ENCODE results near the gene MILR1.
"Not testable (repeated sequence)": the region's sequence is repeated elsewhere in the genome, so short reads cannot be mapped to it uniquely, and the experiment has no call there.

MILR1 gene

DNA sequence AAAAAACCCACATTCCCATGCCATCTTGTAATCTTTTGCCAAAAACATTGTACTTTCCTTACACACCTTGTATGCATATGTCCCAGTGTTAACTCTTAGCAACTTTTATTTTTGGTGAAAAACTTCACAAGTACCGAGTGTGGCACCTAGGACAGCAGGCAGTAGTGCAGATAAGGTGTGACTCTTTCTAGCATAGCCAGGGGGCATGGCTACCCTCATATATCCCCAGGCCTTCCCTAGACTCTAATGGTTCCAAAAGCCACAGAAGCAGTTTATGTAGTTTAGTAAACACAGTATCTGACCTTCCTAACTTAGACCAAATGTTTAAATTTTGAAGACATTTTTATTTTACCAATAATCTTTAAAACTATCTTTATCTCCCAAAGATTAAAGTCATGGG is 20.5 kb upstream of the MILR1 start:
- DNase-seq, result no peak

DNA sequence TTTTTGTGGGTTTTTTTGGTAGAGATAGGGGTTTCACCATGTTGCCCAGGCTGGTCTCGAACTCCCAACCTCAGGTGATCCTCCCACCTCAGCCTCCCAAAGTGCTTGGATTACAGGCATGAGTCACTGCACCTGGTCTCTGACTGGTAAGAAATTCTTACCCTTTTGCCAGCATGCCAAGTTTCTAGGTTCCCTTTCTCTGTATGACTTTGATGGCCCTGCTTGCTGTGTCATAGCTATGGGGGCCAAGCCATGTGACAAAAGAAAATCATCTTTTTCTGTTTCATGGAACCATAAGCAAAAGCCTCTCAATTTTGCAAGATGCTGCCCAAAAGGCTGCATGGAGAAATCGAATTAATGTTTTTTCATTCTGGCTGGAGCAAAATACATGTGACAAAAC is 18.9 kb upstream of the MILR1 start:
- DNase-seq, result not testable (repeated sequence)

DNA sequence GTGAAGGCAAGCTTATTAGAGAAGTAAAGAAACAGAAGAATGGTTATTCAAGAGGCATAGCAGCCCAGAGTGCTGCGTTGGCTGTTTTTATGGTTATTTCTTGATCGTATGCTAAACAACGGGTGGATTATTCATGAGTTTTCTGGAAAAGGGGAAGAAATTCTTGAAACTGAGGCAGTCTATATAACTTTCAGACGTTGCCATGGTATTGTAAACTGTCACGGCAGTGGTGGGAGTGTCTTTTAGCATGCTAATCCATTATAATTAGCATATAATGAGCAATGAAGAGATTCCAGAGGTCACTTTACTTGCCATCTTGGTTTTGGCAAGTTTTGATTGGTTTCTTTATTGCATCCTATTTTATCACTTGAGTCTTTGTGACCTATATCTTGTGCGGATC is 17.4 kb upstream of the MILR1 start:
- no peak for DNase-seq

DNA sequence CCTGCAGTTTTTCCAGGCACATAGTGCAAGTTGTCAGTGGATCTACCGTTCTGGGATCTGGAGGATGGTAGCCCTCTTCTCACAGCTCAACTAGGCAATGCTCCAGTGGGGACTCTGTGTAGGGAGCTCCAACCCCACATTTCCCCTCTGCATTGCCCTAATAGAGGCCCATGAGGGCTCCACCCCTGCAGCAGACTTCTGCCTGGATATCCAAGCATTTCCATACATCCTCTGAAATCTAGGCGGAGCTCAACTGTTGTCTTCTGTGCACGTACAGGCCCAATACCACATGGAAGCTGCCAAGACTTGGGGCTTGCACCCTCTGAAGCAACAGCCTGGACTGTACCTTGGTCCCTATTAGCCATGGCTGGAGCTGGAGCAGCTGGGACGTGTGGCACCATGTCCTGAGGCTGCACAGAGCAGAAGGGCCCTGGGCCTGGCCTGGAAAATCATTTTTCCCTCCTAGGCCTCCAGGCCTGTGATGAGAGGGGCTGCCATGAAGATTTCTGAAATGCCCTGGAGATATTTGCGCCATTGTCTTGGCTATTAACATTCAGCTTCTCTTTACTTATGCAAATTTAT is 10.9 kb upstream of the MILR1 start:
- no peak for DNase-seq

DNA sequence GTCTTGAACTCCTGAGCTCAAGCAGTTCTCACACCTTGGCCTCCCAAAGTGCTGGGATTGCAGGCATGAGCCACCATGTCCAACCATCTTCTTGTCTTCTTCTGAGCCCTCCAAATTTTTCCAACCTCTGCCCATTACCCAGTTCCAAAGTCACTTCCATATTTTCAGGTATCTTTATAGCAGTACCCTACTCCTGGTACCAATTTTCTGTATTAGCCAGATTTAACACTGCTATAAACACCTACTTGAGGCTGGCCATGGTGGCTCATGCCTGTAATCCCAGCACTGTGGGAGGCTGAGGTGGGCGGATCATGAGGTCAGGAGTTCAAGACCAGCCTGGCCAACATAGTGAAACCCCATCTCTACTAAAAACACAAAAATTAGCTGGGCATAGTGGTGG is 9.4 kb upstream of the MILR1 start:
- DNase-seq, result not testable (repeated sequence)

DNA sequence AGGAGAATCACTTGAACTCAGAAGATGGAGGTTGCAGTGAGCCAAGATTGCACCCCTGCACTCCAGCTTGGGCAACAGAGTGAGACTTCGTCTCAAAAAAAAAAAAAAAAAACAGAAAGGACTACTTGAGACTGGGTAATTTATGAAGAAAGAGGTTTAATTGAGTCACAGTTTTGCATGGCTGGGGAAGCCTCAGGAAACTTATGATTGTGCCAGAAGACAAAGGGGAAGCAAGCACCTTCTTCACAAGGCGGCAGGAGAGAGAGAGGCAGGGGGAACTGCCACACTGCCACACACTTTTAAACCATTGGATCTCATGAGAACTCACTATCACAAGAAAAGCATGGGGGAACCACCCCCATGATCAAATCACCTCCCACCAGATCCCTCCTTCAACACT is 9.0 kb upstream of the MILR1 start:
- no peak for DNase-seq

DNA sequence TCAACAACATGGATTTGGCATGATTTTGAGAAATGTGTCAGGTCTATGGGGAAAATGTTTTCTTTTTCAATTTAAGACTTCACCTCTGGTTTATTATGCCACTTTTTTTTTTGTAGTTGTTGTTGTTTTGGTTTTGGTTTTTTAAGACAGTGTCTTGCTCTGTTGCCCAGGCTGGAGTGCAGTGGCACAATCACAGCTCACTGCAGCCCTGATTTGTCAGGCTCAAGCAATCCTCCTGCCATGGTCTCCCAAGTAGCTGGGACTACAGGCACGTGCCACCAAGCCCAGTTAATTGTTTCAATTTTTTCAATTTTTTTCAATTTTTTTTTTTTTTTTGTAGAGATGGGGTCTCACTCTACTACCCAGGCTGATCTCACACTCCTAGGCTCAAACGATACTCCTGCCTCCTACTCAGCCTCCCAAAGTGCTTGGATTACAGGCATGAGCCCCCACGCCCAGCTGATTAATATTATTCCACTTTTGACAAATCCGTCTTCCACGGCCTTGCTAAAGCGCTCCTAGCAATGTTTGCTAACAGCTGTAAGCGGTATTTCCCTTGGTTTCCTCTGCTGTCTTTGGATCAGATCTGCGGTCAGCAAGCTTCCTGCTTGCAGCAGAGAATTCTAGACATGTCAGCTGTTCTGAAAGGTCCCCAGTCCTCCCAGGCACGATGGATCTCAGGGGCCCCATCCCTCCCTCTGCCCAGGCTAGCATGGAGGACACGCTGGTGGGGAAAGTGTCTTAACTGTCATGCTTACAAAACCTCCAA is 7.0 kb upstream of the MILR1 start:
- DNase-seq, result peak; percentile 27

DNA sequence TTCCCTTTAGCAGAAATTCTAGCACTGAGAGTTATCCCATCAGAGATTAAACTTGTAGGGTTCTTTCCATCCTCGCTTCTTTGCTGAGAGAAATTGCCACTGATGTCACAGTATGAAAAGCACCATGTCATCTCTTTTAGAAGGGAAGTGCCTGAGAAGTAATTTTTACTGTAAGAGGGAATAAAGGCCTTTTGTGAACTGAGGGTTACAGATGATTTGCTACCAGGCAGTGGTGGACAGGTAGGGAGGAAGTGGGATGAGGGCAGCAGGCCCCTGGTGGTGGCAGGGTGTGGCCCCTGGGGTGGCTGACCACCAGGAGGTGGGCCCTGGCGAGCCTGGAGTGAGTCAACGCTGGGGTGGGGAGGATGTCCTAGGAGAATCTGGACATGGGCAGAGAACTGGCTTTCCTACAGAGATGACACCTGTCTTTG is 6.4 kb upstream of the MILR1 start:
- no peak for DNase-seq

DNA sequence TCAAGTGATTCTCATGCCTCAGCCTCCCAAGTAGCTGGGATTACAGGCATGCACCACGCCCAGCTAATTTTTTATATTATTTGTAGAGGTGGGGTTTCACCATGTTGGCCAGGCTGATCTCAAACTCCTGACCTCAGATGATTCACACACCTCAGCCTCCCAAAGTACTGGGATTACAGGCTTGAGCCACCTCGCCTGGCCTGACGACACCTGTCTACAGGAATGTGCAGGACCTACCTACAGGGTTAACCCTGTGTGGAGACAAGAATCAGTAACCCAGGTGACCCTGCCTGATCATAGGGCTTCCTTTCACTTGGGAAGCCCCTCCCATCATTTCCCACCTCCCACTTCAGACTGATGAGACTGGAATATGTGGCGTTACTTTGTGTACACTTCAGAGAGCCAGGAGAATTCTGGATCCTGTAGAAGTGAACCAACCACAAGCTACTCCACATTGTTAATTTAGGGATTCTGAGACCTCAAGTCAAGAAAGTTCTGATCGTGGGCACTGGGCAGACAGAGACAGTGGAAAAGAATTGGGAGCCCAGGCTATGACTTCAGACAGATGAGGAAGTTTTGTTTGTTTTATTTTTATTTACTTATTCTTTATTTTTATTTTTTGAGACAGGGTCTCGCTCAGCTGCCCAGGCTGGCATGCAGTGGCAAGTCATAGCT is 5.7 kb upstream of the MILR1 start:
- DNase-seq, result no peak

DNA sequence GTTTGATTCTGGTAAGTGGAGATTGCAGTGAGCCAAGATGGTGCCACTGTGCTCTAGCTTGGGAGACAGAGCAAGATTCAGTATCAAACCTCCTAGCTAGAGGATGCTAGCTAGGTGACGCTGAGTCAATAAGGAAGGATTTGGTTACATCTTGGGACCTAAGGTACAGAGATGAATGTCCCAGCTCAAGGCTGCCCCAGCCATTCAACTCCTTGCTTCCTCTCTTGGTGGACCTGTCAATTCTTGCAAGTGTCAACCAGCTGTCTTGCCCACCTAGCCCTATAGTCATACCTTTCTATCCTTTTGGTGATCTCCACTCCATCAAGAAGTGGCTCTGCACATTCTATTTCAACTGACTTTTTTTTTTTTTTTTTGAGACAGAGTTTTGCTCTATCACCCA is 1.4 kb upstream of the MILR1 start:
- DNase-seq, result no peak

DNA sequence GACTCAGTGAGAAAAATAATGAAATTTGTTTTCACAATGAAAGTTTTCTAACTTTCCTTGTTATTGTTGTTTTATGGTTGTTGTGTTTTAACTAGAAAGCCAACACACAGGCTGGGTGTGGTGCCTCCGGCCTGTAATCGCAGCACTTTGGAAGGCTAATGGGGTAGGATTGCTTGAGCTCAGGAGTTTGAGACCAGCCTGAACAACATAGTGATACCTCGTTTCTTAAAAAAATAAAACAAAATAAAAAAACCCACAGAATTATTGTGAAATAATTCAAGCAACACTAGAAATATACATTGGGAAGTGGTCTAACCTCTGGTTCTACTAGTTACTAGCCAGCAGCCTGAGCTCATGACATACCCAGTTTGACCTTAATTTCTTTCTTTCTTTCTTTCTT is 630 bp downstream of the MILR1 start:
- DNase-seq, result no peak

DNA sequence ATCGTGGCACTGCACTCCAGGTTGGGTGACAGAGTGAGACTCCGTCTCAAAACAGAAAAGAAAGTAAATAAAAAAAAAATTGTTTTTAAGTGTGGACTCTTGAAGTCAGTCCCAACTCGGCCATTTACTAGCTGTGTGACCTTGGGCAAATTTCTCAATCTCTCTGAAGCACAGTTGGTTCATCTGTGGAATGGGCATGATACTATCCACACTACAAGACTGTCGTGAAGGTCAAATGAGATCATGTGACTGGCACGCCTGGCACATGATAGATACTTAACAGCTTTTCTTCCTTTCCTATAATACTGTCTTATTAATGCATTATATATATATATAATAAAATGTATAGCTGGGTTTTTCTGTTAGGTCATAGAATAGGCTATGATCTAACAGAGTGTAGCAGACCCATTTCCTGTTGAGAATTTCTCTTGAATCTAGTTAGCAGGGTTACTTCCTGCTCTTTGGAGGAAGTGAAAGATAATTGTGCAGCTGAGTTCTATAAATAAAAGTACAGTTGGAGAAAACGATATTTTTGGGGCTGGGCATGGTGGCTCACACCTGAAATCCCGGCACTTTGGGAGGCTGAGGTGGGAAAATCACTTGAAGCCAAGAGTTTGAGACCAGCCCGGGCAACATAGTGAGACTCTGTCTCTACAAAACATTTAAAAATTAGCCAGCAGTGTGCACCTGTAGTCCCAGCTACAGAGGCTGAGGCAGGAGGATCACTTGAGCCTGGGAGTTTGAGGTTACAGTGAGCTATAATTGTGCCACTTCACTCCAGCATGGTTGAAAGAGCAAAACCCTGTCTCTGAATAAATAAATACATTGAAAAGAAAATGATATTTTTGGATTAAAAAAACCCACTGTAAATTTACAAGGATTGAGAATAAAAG is 7.3 kb downstream of the MILR1 start:
- DNase-seq, result no peak

DNA sequence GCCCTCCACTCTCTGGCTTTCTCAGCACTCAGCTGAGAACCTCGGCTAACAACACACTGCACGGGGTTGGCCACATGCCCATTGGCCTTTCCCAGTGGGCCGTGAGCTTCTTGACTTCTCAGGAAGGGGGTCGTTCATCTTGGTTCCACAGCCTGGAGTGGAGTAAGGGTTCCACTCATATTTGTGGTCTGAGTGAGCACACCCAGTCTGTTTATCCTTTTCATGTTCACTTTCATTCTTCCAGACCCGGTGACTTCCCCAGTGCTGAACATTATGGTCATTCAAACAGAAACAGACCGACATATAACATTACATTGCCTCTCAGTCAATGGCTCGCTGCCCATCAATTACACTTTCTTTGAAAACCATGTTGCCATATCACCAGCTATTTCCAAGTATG is 8.2 kb downstream of the MILR1 start:
- DNase-seq, result no peak

DNA sequence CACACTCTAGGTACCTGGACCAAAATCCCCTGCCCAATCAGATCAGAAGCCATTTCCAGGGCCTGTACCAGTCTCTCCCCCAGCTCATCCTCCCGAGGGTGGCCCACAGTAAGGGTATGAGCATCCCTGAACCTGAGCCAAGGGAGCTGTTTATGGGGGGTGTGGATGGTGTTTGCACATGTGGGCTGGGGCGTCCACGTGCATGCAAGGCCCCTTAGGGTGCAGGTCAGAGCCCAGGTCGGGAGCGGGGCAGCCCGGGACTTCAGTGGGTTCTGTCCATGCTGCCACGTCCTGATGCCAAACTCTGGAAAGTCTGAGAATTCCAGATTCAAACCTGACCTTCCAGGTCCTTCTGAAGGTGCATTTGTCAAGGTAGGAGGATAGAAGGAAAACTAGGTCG is 9.8 kb downstream of the MILR1 start:
- DNase-seq, result no peak

DNA sequence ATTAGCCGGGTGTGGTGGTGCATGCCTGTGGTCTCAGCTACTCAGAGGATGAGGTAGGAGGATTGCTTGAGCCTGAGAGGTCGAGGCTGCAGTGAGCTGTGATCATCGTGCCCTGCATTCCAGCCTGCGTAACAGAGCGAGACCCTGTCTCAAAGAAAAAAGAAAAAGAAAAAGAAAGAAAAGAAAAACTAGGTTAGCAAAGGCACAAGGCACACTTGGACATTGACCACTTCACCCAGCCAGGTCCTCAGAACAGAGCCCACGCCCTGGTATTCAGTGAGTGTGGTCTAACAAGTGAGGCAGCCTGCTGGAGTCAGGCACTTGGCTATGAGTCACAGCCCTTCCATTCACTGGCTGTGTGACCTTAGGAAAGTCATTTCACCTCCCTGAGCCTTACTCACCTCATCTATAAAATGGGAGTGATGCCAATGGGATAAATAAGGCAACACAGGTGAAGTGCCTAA is 10.4 kb downstream of the MILR1 start:
- DNase-seq, result no peak

DNA sequence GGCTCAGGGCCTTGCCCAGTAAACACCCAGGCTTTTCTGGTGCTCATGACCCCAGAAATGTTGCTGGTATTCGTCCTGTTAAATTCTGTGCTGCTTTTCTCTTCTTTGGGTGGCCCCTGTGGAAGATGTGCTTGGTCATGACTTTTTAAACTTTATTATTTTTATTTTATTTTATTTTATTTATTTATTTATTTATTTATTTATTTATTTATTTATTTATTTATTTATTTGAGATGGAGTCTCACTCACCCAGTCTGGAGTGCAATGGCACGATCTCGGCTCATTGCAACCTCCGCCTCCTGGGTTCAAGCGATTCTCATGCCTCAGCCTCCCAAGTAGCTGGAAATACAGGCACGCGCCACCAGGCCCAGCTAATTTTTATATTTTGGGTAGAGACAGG is 10.9 kb downstream of the MILR1 start:
- not testable (repeated sequence) for DNase-seq

DNA sequence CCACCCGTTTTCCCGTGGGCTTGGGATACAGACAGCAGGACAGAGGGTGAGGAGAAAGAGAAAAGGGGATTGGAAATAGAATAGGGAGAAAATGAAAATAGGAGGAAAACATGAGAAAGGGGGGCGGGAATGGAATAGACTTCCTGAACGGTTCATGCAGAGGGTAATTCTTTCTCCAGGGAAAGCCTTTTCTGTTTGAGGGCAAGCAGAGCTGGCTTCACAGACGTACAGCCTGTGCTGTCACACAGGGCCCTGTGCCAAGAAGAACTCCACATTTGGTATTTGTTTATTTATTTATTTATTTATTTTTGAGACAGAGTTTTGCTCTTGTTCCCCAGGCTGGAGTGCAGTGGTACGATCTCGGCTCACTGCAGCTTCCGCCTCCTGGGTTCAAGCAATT is 12.0 kb downstream of the MILR1 start:
- peak; percentile 4 for DNase-seq

DNA sequence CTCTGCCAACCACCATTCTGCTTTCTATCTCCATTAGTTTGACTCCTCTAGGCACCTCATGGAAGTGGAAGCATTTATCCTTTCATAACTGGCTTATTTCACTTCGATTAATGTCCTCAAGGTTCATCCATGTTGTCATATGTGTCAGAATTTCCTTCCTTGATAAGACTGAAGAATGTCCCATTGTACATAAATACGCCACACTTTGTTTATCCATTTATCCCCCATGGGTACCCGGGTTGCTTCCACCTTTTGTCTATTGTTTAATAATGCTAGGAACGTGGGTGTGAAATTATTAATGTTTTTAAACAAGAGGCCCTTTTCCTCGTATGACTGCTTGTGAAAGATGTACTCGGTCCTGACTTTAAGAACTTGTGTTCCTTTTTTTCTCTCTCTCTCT is 12.9 kb downstream of the MILR1 start:
- DNase-seq, result no peak

DNA sequence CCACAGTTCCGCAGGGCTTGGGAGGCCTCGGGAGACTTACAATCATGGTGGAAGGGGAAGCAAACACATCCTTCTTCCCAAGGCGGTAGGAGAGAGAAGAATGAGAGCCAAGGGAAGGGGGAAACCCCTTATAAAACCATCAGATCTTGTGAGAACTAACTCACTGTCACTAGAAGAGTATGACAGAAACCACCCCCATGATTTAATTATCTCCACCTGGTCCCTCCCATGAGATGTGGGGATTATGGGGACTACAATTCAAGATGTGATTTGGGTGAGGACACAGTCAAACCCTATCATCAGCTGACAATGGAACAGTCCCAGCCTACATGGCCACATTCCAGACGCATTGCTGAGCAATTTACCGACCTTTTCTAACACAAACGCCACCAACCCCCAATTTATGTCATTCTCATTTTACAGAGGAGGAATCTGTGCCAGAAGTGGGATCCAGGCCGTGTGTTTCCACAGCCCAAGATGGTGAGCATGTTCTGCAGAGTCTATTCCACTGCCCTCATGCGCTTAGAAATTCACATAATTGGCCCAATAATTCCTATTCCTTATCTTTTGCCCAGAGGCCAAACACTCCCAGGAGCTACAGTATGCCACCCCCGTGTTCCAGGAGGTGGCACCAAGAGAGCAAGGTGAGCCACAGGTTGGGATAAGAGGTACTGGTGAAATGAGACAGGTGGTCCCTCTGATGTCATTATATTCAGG is 17.3 kb downstream of the MILR1 start:
- peak; percentile 6 for DNase-seq

DNA sequence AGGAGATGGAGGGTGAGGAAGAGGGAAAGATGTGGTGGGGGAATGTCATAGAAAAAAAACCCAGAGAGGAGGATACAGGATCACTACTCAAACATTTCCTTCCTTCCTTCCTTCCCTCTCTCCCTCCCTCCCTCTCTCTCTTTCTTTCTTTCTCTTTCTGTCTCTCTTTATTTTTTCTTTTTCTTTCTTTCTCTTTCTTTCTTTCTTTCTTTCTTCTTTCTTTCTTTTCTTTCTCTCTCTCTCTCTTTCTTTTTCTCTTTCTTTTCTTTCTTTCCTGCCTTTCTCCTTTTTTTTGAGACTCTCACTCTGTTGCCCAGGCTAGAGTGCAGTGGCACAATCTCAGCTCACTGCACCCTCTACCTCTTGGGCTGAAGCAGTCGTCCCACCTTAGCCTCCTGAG is 17.9 kb downstream of the MILR1 start:
- DNase-seq, result not testable (repeated sequence)

DNA sequence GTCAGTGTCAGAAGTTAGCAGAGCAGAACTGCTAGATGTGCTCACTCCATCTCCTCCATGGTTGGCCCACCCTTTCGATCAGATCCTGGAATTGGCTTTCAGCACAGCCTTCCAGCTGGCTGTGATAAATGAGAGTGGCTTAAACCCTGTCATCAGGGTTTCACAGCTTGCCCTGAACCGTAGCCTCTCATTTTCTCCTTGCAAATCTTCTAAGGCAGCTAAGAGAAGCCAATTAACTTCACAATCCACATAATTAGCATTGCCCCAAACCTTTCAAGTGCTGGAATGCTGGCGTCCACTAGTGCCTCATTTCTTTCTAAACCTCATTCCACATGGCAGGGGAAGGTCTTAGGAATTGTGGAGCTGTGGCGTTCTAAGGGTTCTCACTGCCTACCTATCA is 21.7 kb downstream of the MILR1 start:
- DNase-seq, result peak; percentile 35

DNA sequence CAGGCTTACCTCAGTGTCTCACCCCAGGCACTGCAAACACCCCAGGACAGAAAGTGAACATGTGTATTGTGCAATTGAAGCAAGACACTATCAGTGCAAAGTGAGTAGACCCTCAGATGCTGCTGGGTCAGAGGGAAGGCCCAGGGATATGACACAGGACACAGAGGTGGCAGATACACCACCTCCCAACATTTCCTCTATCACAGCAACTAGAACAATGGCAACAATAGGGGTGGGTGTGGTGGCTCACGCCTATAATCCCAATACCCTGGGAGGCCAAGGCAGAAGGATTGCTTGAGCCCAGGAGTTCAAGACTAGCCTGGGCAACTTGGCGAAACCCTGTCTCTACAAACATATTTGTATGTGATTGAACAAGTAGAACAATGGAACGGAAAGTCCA is 22.5 kb downstream of the MILR1 start:
- no peak for DNase-seq

DNA sequence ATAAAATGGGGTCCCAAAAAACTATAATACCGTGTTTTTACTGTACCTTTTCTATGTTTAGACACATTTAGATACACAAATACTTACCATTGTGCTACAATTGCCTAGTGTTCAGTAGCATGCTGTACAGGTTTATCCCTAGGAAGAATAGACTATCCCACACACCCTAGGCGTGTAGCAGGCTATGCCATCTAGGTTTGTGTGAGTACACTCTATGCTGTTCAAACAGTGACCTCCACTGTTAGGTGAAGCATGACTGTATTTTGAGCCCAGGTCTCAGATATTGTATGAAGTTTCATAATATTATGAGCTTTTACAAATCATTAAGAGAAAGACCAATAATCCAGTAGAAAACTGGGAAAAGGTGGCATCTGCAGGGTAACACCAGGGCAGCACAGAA is 23.6 kb downstream of the MILR1 start:
- no peak for DNase-seq

All from eye (tissue), 1 donor.